Medulla oblongata (tissue), 1 donor: ENCODE results near the gene ARMC9.
"Not testable (repeated sequence)": the region's sequence is repeated elsewhere in the genome, so short reads cannot be mapped to it uniquely, and the experiment has no call there.

Experiments used
- DNase-seq: peaks from one replicate; pipeline ENCODE4 v3.0.0-alpha.2; 2015; ENCODE audit errors: extremely low spot score

The ARMC9 gene

GRCh38 chr2:231337807-231338759, 139.7 kb downstream of the ARMC9 start:
- no peak for DNase-seq

GRCh38 chr2:231339316-231339715, 140.9 kb downstream of the ARMC9 start:
- no peak for DNase-seq

- no peak for DNase-seq
These were observed 142.7 kb downstream of the ARMC9 start for GRCh38 chr2:231341100-231341499.

GRCh38 chr2:231342061-231342711, 143.8 kb downstream of the ARMC9 start:
- DNase-seq, result peak; percentile 46

- DNase-seq, result no peak
These were observed 144.7 kb downstream of the ARMC9 start for GRCh38 chr2:231343006-231343710.

- no peak for DNase-seq
These were observed 145.6 kb downstream of the ARMC9 start for GRCh38 chr2:231343988-231344387.

- no peak for DNase-seq
These were observed 146.4 kb downstream of the ARMC9 start for GRCh38 chr2:231344851-231345250.

GRCh38 chr2:231347081-231347480, 148.7 kb downstream of the ARMC9 start:
- no peak for DNase-seq

GRCh38 chr2:231347638-231348037, 149.2 kb downstream of the ARMC9 start:
- no peak for DNase-seq

- no peak for DNase-seq
These were observed 149.7 kb downstream of the ARMC9 start for GRCh38 chr2:231348173-231348572.

- peak; percentile 90 for DNase-seq
These were observed 150.4 kb downstream of the ARMC9 start for GRCh38 chr2:231348704-231349373.

- not testable (repeated sequence) for DNase-seq
These were observed 150.9 kb downstream of the ARMC9 start for GRCh38 chr2:231349374-231349735.

- no peak for DNase-seq
These were observed 153.2 kb downstream of the ARMC9 start for GRCh38 chr2:231351648-231352047.

GRCh38 chr2:231353469-231353868, 155.0 kb downstream of the ARMC9 start:
- no peak for DNase-seq

GRCh38 chr2:231355508-231356465, 157.4 kb downstream of the ARMC9 start:
- DNase-seq, result no peak

- DNase-seq, result no peak
These were observed 158.0 kb downstream of the ARMC9 start for GRCh38 chr2:231356466-231356844.

- no peak for DNase-seq
These were observed 158.6 kb downstream of the ARMC9 start for GRCh38 chr2:231357048-231357447.

- DNase-seq, result no peak
These were observed 159.5 kb downstream of the ARMC9 start for GRCh38 chr2:231357931-231358330.

- no peak for DNase-seq
These were observed 161.0 kb downstream of the ARMC9 start for GRCh38 chr2:231359441-231359840.

- DNase-seq, result no peak
These were observed 161.5 kb downstream of the ARMC9 start for GRCh38 chr2:231359948-231360347.

- no peak for DNase-seq
These were observed 162.0 kb downstream of the ARMC9 start for GRCh38 chr2:231360401-231360800.
